ENCODE data around the gene NT5DC3. TPM values are rescaled to one million over a fixed set of nuclear protein-coding genes. Genes with fewer than 3 reads are reported as not detected.

The NT5DC3 gene
- total and polyA plus RNA-seq, 2 of the 13 experiments (the other 11 are each of a cell fraction or from before 2014, with no cell fraction given): 3.2 to 6.6 TPM

DNA sequence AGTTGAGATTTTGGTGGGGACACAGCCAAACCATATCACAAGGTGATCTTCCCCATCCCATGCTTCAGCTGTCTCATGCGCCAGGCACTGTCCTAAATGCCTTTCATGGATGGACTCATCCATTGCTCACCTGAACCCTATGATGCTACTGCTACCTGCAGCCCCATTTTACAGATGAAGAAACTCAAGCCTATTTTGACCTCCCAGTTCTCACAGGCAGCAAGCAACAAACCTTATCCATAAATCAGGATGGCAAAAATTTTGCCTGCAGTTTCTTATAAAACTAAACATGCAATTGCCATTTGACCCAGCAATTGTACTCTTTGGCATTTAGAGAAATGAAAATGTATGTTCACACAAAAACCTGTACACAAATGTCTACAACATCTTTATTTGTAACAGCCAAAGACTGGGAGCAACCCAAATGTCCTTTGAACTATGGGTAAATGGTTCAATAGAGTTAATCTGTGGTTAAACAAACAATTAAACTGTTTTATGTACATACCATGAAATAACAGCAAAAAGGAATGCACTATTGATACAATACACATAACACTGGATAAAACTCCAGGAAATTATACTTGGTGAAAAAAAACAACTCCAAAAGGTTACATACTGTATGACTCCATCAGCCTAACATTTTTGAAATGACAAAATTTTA, 2.6 kb downstream of the NT5DC3 start (continued):
- TF ChIP-seq EP300 (IDR thresholded peaks at IDR 0.05; ENCODE audit: low read depth in 2 of 2, low read length in 2 of 2) (peak in 1 of 2 experiments; percentile 84; a peak in 2 of 4 replicates), EP300 (CRISPR knock-in tag; IDR thresholded peaks at IDR 0.05; ENCODE audit: borderline replicate concordance) (no peak), GABPB1 (CRISPR knock-in tag; IDR thresholded peaks at IDR 0.05) (no peak), PAX8 (CRISPR knock-in tag; IDR thresholded peaks at IDR 0.05; ENCODE audit: borderline replicate concordance) (no peak), KDM5A (IDR thresholded peaks at IDR 0.05; ENCODE audit: borderline replicate concordance, low read length) (no peak), ZNF17 (CRISPR knock-in tag; IDR thresholded peaks at IDR 0.05) (no peak), HES4 (CRISPR knock-in tag; IDR thresholded peaks at IDR 0.05; ENCODE audit: borderline replicate concordance) (no peak), ZNF83 (CRISPR knock-in tag; IDR thresholded peaks at IDR 0.05; ENCODE audit: borderline replicate concordance) (no peak), CCAR2 (optimal IDR thresholded peaks at IDR 0.05; ENCODE audit: low read depth, low read length) (no peak), TBX2 (CRISPR knock-in tag; IDR thresholded peaks at IDR 0.05; ENCODE audit: borderline replicate concordance) (no peak), FOXC1 (CRISPR knock-in tag; IDR thresholded peaks at IDR 0.05; ENCODE audit: borderline replicate concordance) (no peak), ARNT (IDR thresholded peaks at IDR 0.05) (no peak), XRCC5 (optimal IDR thresholded peaks at IDR 0.05; ENCODE audit: low read length) (no peak), MAFK (conservative IDR thresholded peaks at IDR 0.05 in 1 of 2, IDR thresholded peaks at IDR 0.05 in 1 of 2; ENCODE audit: low read length in 2 of 2) (no peak), SOX6 (IDR thresholded peaks at IDR 0.05) (no peak), SOX6 (CRISPR knock-in tag; IDR thresholded peaks at IDR 0.05) (peak; percentile 84), SKI (IDR thresholded peaks at IDR 0.05; ENCODE audit: partially characterized antibody) (peak; percentile 79), RFX1 (IDR thresholded peaks at IDR 0.05) (no peak), ZNF274 (CRISPR knock-in tag; IDR thresholded peaks at IDR 0.05) (no peak), KAT7 (CRISPR knock-in tag; IDR thresholded peaks at IDR 0.05; ENCODE audit: borderline replicate concordance) (no peak), RFX3 (CRISPR knock-in tag; IDR thresholded peaks at IDR 0.05) (no peak), ZSCAN25 (CRISPR knock-in tag; IDR thresholded peaks at IDR 0.05) (no peak)
- TF ChIP-seq, protein P1, sequence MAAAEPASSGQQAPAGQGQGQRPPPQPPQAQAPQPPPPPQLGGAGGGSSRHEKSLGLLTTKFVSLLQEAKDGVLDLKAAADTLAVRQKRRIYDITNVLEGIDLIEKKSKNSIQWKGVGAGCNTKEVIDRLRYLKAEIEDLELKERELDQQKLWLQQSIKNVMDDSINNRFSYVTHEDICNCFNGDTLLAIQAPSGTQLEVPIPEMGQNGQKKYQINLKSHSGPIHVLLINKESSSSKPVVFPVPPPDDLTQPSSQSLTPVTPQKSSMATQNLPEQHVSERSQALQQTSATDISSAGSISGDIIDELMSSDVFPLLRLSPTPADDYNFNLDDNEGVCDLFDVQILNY (CRISPR knock-in tag; conservative IDR thresholded peaks at IDR 0.05): no peak
- TF ChIP-seq, protein P2, sequence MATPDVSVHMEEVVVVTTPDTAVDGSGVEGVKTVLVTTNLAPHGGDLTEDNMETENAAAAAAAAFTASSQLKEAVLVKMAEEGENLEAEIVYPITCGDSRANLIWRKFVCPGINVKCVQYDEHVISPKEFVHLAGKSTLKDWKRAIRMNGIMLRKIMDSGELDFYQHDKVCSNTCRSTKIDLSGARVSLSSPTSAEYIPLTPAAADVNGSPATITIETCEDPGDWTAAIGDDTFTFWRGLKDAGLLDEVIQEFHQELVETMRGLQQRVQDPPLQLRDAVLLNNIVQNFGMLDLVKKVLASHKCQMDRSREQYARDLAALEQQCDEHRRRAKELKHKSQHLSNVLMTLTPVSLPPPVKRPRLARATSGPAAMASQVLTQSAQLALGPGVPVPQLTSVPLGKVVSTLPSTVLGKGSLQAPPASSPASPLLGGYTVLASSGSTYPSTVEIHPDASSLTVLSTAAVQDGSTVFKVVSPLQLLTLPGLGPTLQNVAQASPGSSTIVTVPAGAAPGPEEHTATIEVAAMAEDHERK (CRISPR knock-in tag; IDR thresholded peaks at IDR 0.05; ENCODE audit: low read depth): no peak
- TF ChIP-seq, protein P3, sequence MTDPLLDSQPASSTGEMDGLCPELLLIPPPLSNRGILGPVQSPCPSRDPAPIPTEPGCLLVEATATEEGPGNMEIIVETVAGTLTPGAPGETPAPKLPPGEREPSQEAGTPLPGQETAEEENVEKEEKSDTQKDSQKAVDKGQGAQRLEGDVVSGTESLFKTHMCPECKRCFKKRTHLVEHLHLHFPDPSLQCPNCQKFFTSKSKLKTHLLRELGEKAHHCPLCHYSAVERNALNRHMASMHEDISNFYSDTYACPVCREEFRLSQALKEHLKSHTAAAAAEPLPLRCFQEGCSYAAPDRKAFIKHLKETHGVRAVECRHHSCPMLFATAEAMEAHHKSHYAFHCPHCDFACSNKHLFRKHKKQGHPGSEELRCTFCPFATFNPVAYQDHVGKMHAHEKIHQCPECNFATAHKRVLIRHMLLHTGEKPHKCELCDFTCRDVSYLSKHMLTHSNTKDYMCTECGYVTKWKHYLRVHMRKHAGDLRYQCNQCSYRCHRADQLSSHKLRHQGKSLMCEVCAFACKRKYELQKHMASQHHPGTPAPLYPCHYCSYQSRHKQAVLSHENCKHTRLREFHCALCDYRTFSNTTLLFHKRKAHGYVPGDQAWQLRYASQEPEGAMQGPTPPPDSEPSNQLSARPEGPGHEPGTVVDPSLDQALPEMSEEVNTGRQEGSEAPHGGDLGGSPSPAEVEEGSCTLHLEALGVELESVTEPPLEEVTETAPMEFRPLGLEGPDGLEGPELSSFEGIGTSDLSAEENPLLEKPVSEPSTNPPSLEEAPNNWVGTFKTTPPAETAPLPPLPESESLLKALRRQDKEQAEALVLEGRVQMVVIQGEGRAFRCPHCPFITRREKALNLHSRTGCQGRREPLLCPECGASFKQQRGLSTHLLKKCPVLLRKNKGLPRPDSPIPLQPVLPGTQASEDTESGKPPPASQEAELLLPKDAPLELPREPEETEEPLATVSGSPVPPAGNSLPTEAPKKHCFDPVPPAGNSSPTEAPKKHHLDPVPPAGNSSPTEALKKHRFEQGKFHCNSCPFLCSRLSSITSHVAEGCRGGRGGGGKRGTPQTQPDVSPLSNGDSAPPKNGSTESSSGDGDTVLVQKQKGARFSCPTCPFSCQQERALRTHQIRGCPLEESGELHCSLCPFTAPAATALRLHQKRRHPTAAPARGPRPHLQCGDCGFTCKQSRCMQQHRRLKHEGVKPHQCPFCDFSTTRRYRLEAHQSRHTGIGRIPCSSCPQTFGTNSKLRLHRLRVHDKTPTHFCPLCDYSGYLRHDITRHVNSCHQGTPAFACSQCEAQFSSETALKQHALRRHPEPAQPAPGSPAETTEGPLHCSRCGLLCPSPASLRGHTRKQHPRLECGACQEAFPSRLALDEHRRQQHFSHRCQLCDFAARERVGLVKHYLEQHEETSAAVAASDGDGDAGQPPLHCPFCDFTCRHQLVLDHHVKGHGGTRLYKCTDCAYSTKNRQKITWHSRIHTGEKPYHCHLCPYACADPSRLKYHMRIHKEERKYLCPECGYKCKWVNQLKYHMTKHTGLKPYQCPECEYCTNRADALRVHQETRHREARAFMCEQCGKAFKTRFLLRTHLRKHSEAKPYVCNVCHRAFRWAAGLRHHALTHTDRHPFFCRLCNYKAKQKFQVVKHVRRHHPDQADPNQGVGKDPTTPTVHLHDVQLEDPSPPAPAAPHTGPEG (CRISPR knock-in tag; IDR thresholded peaks at IDR 0.05): no peak

All from HepG2 (cell line).